ENCODE results near the gene PARVA.

GRCh38 chr11:12581416-12581815 lies 204.0 kb downstream of the PARVA start:
- TF ChIP-seq POLR2A (IDR thresholded peaks at IDR 0.05) (no peak), CTCF (IDR thresholded peaks at IDR 0.05) (no peak)
